CD8-positive, alpha-beta memory T cell (primary cell): Measurements from ENCODE around the gene SLC27A2. TPM values are rescaled to one million over a fixed set of nuclear protein-coding genes. Genes with fewer than 3 reads are reported as not detected.

Source experiments
- CTCF ChIA-PET: fragments of 350-600 bp; sonication (Branson Sonifier 250); formaldehyde crosslinking; loops from one replicate; lab custom pipeline; 2021; ENCODE audit warnings: antibody characterized with exemption; lab: Charles Lee
- POLR2A ChIA-PET: fragments of 350-600 bp; sonication (Branson Sonifier 250); formaldehyde crosslinking; loops from one replicate; lab custom pipeline; 2021; ENCODE audit warnings: antibody characterized with exemption; lab: Charles Lee
- DNase-seq, 5 donors: peaks; one replicate each; pipeline versions ENCODE4 v3.0.0 to v3.0.0-alpha.2; 2020 to 2022; ENCODE audit warnings: mixed read lengths in 1 of 5
- H3K27ac ChIP-seq: one replicate; pipeline ENCODE4 v1.7.0; 2013; ENCODE audit warnings: low read depth, mild to moderate bottlenecking, low read length, moderate library complexity
- H3K27me3 ChIP-seq: 2 replicates; pipeline ENCODE4 v1.7.0; 2013; ENCODE audit warnings: low read length, mild to moderate bottlenecking; ENCODE audit not compliant: insufficient read depth, poor library complexity, severe bottlenecking
- H3K36me3 ChIP-seq: 2 replicates; pipeline ENCODE4 v1.7.0; 2013; ENCODE audit warnings: mild to moderate bottlenecking, low read length, moderate library complexity; ENCODE audit not compliant: insufficient read depth
- H3K4me1 ChIP-seq: 2 replicates; pipeline ENCODE4 v1.7.0; 2013; ENCODE audit warnings: mild to moderate bottlenecking, low read length, moderate library complexity; ENCODE audit not compliant: insufficient read depth
- H3K4me3 ChIP-seq: 2 replicates; pipeline ENCODE4 v1.7.0; 2013; ENCODE audit warnings: mild to moderate bottlenecking, low read length
- H3K9me3 ChIP-seq: 2 replicates; pipeline ENCODE4 v1.7.0; 2013; ENCODE audit warnings: mild to moderate bottlenecking, low read length
- H3K27ac Mint-ChIP-seq, 8 donors: one replicate each; pipeline ENCODE4 v1.8.0; 2020 to 2021; ENCODE audit warnings: mixed read lengths in 8 of 8, mild to moderate bottlenecking in 6 of 8, inconsistent platforms in 3 of 8, moderate library complexity in 3 of 8
- H3K27me3 Mint-ChIP-seq, 2 donors: one replicate each; pipeline ENCODE4 v1.8.0; 2020 to 2021; ENCODE audit warnings: mixed read lengths in 2 of 2, mild to moderate bottlenecking in 1 of 2, moderate library complexity in 1 of 2
- H3K36me3 Mint-ChIP-seq, 3 donors: one replicate each; pipeline ENCODE4 v1.8.0; 2020 to 2021; ENCODE audit warnings: mixed read lengths in 3 of 3, inconsistent platforms in 1 of 3, mild to moderate bottlenecking in 1 of 3
- H3K4me1 Mint-ChIP-seq, 3 donors: one replicate each; pipeline ENCODE4 v1.8.0; 2020 to 2021; ENCODE audit warnings: mixed read lengths in 3 of 3, inconsistent platforms in 1 of 3, mild to moderate bottlenecking in 1 of 3
- H3K4me3 Mint-ChIP-seq, 7 donors: one replicate each; pipeline ENCODE4 v1.8.0; 2020 to 2021; ENCODE audit warnings: mixed read lengths in 7 of 7, mild to moderate bottlenecking in 6 of 7, moderate library complexity in 4 of 7, inconsistent platforms in 2 of 7
- H3K9me3 Mint-ChIP-seq, 5 donors: one replicate each; pipeline ENCODE4 v1.8.0; 2020 to 2022; ENCODE audit warnings: mixed read lengths in 5 of 5, mild to moderate bottlenecking in 3 of 5, moderate library complexity in 2 of 5, inconsistent platforms in 1 of 5
- polyA plus RNA-seq: library from polyadenylated mRNA; unstranded; fragments of 300-500 nt; fragmentation: Illumina TruSeq; gene quantifications from one replicate; pipeline ENCODE4 v1.2.3, GENCODE V29; 2021
- total RNA-seq, 2 experiments: library from RNA; stranded (reverse); gene quantifications; one replicate each; pipeline ENCODE4 v1.2.3, GENCODE V29; 2021

SLC27A2 gene
- total and polyA plus RNA-seq, 3 experiments from 2014 or later: 3.0 to 18.6 (median 16.6) TPM

GRCh38 chr15:50140983-50141382 is 41.0 kb upstream of the SLC27A2 start:
- no peak for DNase-seq
- POLR2A ChIA-PET: no interaction called here
- Mint-ChIP-seq H3K27ac (no peak overlapping the region), H3K4me1 (no peaks in the 10 kb centered on the region), H3K36me3 (no peaks in the 10 kb centered on the region), H3K9me3 (no peaks in the 10 kb centered on the region), H3K4me3 (no peak overlapping the region), H3K27me3 (no peaks in the 10 kb centered on the region)
- CTCF ChIA-PET: no interaction called here
- H3K4me3 ChIP-seq: no peak overlapping the region
- H3K27me3 ChIP-seq: no peaks in the 10 kb centered on the region
- no peaks in the 10 kb centered on the region for H3K36me3 ChIP-seq
- H3K27ac ChIP-seq: no peak overlapping the region
- H3K4me1 ChIP-seq: no peaks in the 10 kb centered on the region
- no peaks in the 10 kb centered on the region for H3K9me3 ChIP-seq

- CTCF ChIA-PET: no interaction called here
- Histone ChIP-seq H3K4me3 (no peak overlapping the region), H3K27me3 (no peaks in the 10 kb centered on the region), H3K27ac (no peak overlapping the region), H3K4me1 (no peaks in the 10 kb centered on the region), H3K9me3 (no peaks in the 10 kb centered on the region), H3K36me3 (no peaks in the 10 kb centered on the region)
- Mint-ChIP-seq H3K36me3 (no peaks in the 10 kb centered on the region), H3K4me3 (no peak overlapping the region), H3K9me3 (no peaks in the 10 kb centered on the region), H3K4me1 (no peaks in the 10 kb centered on the region), H3K27ac (no peak overlapping the region), H3K27me3 (peaks cover 0 to 1% of the 10 kb centered on the region in 2 donors)
- POLR2A ChIA-PET: no interaction called here
- DNase-seq: no peak
Observed at GRCh38 chr15:50141856-50142255, 40.1 kb upstream of the SLC27A2 start.

- H3K27me3 ChIP-seq: no peaks in the 10 kb centered on the region
- no peaks in the 10 kb centered on the region for H3K4me1 Mint-ChIP-seq
- peaks cover 0 to 1% of the 10 kb centered on the region in 2 donors for H3K27me3 Mint-ChIP-seq
- CTCF ChIA-PET: no interaction called here
- no peaks in the 10 kb centered on the region for H3K4me1 ChIP-seq
- no peaks in the 10 kb centered on the region for H3K9me3 Mint-ChIP-seq
- H3K27ac ChIP-seq: no peak overlapping the region
- H3K9me3 ChIP-seq: no peaks in the 10 kb centered on the region
- H3K36me3 Mint-ChIP-seq: no peaks in the 10 kb centered on the region
- POLR2A ChIA-PET: no interaction called here
- H3K4me3 Mint-ChIP-seq: no peak overlapping the region
- no peak overlapping the region for H3K27ac Mint-ChIP-seq
- no peak for DNase-seq
- no peak overlapping the region for H3K4me3 ChIP-seq
- H3K36me3 ChIP-seq: no peaks in the 10 kb centered on the region
Observed at GRCh38 chr15:50143255-50143860, 38.6 kb upstream of the SLC27A2 start.

GRCh38 chr15:50144341-50145120 is 37.5 kb upstream of the SLC27A2 start:
- no peaks in the 10 kb centered on the region for H3K36me3 ChIP-seq
- Mint-ChIP-seq H3K27me3 (peaks cover 0 to 1% of the 10 kb centered on the region in 2 donors), H3K4me1 (no peaks in the 10 kb centered on the region), H3K9me3 (no peaks in the 10 kb centered on the region), H3K4me3 (no peak overlapping the region), H3K27ac (peak overlapping the region in 1 of 8 donors; percentile 8), H3K36me3 (no peaks in the 10 kb centered on the region)
- ChIA-PET POLR2A (no interaction called here), CTCF (interaction anchor here (0.6 to 2.5 kb wide), 9 partner anchors 11 to 1783 kb away, joined by 3 to 16 read pairs (median 4); no protein-coding TSS in a partner anchor)
- no peak overlapping the region for H3K27ac ChIP-seq
- H3K27me3 ChIP-seq: no peaks in the 10 kb centered on the region
- H3K4me3 ChIP-seq: no peak overlapping the region
- DNase-seq: no peak
- H3K4me1 ChIP-seq: no peaks in the 10 kb centered on the region
- H3K9me3 ChIP-seq: no peaks in the 10 kb centered on the region

- ChIA-PET POLR2A (no interaction called here), CTCF (interaction anchor here (0.6 to 2.5 kb wide), 9 partner anchors 12 to 1784 kb away, joined by 3 to 16 read pairs (median 4); no protein-coding TSS in a partner anchor)
- Mint-ChIP-seq H3K27me3 (peaks cover 0 to 1% of the 10 kb centered on the region in 2 donors), H3K36me3 (no peaks in the 10 kb centered on the region), H3K4me3 (no peak overlapping the region), H3K9me3 (no peaks in the 10 kb centered on the region), H3K27ac (no peak overlapping the region), H3K4me1 (no peaks in the 10 kb centered on the region)
- H3K27ac ChIP-seq: no peak overlapping the region
- no peak overlapping the region for H3K4me3 ChIP-seq
- H3K36me3 ChIP-seq: no peaks in the 10 kb centered on the region
- no peaks in the 10 kb centered on the region for H3K9me3 ChIP-seq
- H3K27me3 ChIP-seq: no peaks in the 10 kb centered on the region
- no peaks in the 10 kb centered on the region for H3K4me1 ChIP-seq
- peak in 2 of 5 donors; percentile 30 to 31 for DNase-seq
Observed at GRCh38 chr15:50145451-50145872, 36.5 kb upstream of the SLC27A2 start.

GRCh38 chr15:50146632-50147031 is 35.4 kb upstream of the SLC27A2 start:
- H3K36me3 ChIP-seq: no peaks in the 10 kb centered on the region
- no peak for DNase-seq
- H3K27ac ChIP-seq: no peak overlapping the region
- no peaks in the 10 kb centered on the region for H3K4me1 ChIP-seq
- H3K27ac Mint-ChIP-seq: no peak overlapping the region
- no peaks in the 10 kb centered on the region for H3K36me3 Mint-ChIP-seq
- H3K27me3 ChIP-seq: no peaks in the 10 kb centered on the region
- ChIA-PET POLR2A (no interaction called here), CTCF (interaction anchor here (2.5 kb wide), 1 partner anchor 1285 kb away, joined by 16 read pairs; no protein-coding TSS in a partner anchor)
- no peaks in the 10 kb centered on the region for H3K4me1 Mint-ChIP-seq
- H3K27me3 Mint-ChIP-seq: peaks cover 0 to 1% of the 10 kb centered on the region in 2 donors
- no peaks in the 10 kb centered on the region for H3K9me3 ChIP-seq
- no peak overlapping the region for H3K4me3 ChIP-seq
- H3K9me3 Mint-ChIP-seq: no peaks in the 10 kb centered on the region
- H3K4me3 Mint-ChIP-seq: no peak overlapping the region

- no peak overlapping the region for H3K4me3 Mint-ChIP-seq
- ChIA-PET CTCF (no interaction called here), POLR2A (no interaction called here)
- no peak overlapping the region for H3K27ac ChIP-seq
- H3K36me3 Mint-ChIP-seq: no peaks in the 10 kb centered on the region
- no peaks in the 10 kb centered on the region for H3K36me3 ChIP-seq
- no peaks in the 10 kb centered on the region for H3K4me1 Mint-ChIP-seq
- DNase-seq: no peak
- H3K27me3 ChIP-seq: no peaks in the 10 kb centered on the region
- H3K9me3 Mint-ChIP-seq: peaks cover 0 to 4% (median 0%) of the 10 kb centered on the region in 5 donors
- H3K9me3 ChIP-seq: no peaks in the 10 kb centered on the region
- peaks cover 0 to 1% of the 10 kb centered on the region in 2 donors for H3K27me3 Mint-ChIP-seq
- H3K4me1 ChIP-seq: no peaks in the 10 kb centered on the region
- no peak overlapping the region for H3K27ac Mint-ChIP-seq
- no peak overlapping the region for H3K4me3 ChIP-seq
Observed at GRCh38 chr15:50148362-50148963, 33.5 kb upstream of the SLC27A2 start.

GRCh38 chr15:50149090-50149489 is 32.9 kb upstream of the SLC27A2 start:
- Histone ChIP-seq H3K4me3 (no peak overlapping the region), H3K9me3 (no peaks in the 10 kb centered on the region), H3K27me3 (no peaks in the 10 kb centered on the region), H3K36me3 (no peaks in the 10 kb centered on the region), H3K4me1 (no peaks in the 10 kb centered on the region), H3K27ac (no peak overlapping the region)
- Mint-ChIP-seq H3K27me3 (peaks cover 0 to 1% of the 10 kb centered on the region in 2 donors), H3K9me3 (peaks cover 0 to 5% (median 0%) of the 10 kb centered on the region in 5 donors), H3K27ac (no peak overlapping the region), H3K4me1 (no peaks in the 10 kb centered on the region), H3K36me3 (no peaks in the 10 kb centered on the region), H3K4me3 (no peak overlapping the region)
- DNase-seq: no peak
- POLR2A ChIA-PET: no interaction called here
- CTCF ChIA-PET: no interaction called here
